Osteocyte (in vitro differentiated cells): ENCODE measurements around the gene PPIF. TPM values are rescaled to one million over a fixed set of nuclear protein-coding genes. Genes with fewer than 3 reads are reported as not detected.

Source experiments
- DNase-seq: peaks from one replicate; pipeline ENCODE4 v3.0.0; 2021; ENCODE audit warnings: mixed read lengths; ENCODE audit not compliant: unreplicated experiment; ENCODE audit errors: extremely low spot score
- H3K27ac Mint-ChIP-seq: one replicate; pipeline ENCODE4 v1.8.0; 2021; ENCODE audit warnings: mild to moderate bottlenecking, mixed read lengths; ENCODE audit not compliant: unreplicated experiment
- H3K27me3 Mint-ChIP-seq: one replicate; pipeline ENCODE4 v1.8.0; 2021; ENCODE audit warnings: mixed read lengths; ENCODE audit not compliant: unreplicated experiment
- H3K36me3 Mint-ChIP-seq: one replicate; pipeline ENCODE4 v1.8.0; 2021; ENCODE audit warnings: mixed read lengths; ENCODE audit not compliant: unreplicated experiment
- H3K4me1 Mint-ChIP-seq: one replicate; pipeline ENCODE4 v1.8.0; 2021; ENCODE audit warnings: mixed read lengths; ENCODE audit not compliant: unreplicated experiment
- H3K4me3 Mint-ChIP-seq: one replicate; pipeline ENCODE4 v1.8.0; 2021; ENCODE audit warnings: mild to moderate bottlenecking, moderate library complexity, mixed read lengths; ENCODE audit not compliant: unreplicated experiment
- H3K9me3 Mint-ChIP-seq: one replicate; pipeline ENCODE4 v1.8.0; 2021; ENCODE audit warnings: mixed read lengths; ENCODE audit not compliant: unreplicated experiment
- CTCF ChIP-seq: fragments of 200-600 bp; sonication (generic); IDR thresholded peaks from 2 replicates; pipeline ENCODE4 v1.5.0; 2021; ENCODE audit warnings: antibody characterized with exemption, mild to moderate bottlenecking, moderate library complexity
- total RNA-seq: library from RNA; stranded (reverse); gene quantifications from 2 replicates; pipeline ENCODE4 v1.2.1, GENCODE V29; 2021

Gene PPIF
- total RNA-seq, 1 donor from 2014 or later = 17.0 TPM

- Mint-ChIP-seq H3K27me3 (no peaks in the 10 kb centered on the region), H3K4me3 (no peak overlapping the region), H3K27ac (peak overlapping the region; percentile 71), H3K36me3 (no peaks in the 10 kb centered on the region), H3K9me3 (peaks cover 4% of the 10 kb centered on the region), H3K4me1 (peaks cover 33% of the 10 kb centered on the region)
- DNase-seq = no peak
- no peak for TF ChIP-seq CTCF
These were observed 24.4 kb upstream of the PPIF start for GRCh38 chr10:79322616-79323543.

GRCh38 chr10:79323602-79324001, 23.7 kb upstream of the PPIF start:
- DNase-seq = no peak
- Mint-ChIP-seq H3K27ac (peak overlapping the region; percentile 71), H3K4me1 (peaks cover 26% of the 10 kb centered on the region), H3K36me3 (no peaks in the 10 kb centered on the region), H3K9me3 (peaks cover 4% of the 10 kb centered on the region), H3K27me3 (no peaks in the 10 kb centered on the region), H3K4me3 (no peak overlapping the region)
- TF ChIP-seq CTCF = no peak

- no peaks in the 10 kb centered on the region for H3K27me3 Mint-ChIP-seq
- no peak for DNase-seq
- no peaks in the 10 kb centered on the region for H3K36me3 Mint-ChIP-seq
- no peak overlapping the region for H3K4me3 Mint-ChIP-seq
- no peak overlapping the region for H3K27ac Mint-ChIP-seq
- H3K9me3 Mint-ChIP-seq = no peaks in the 10 kb centered on the region
- peaks cover 22% of the 10 kb centered on the region for H3K4me1 Mint-ChIP-seq
- no peak for TF ChIP-seq CTCF
These were observed 23.1 kb upstream of the PPIF start for GRCh38 chr10:79324032-79324695.

GRCh38 chr10:79326361-79327089, 20.7 kb upstream of the PPIF start:
- TF ChIP-seq CTCF = no peak
- Mint-ChIP-seq H3K27ac (no peak overlapping the region), H3K36me3 (no peaks in the 10 kb centered on the region), H3K9me3 (no peaks in the 10 kb centered on the region), H3K27me3 (no peaks in the 10 kb centered on the region), H3K4me3 (no peak overlapping the region), H3K4me1 (peaks cover 19% of the 10 kb centered on the region)
- DNase-seq = no peak
